Right ventricle myocardium superior (tissue), 1 donor: Measurements from ENCODE around the gene LRIG1. TPM values are rescaled to one million over a fixed set of nuclear protein-coding genes. Genes with fewer than 3 reads are reported as not detected.
A peak's percentile ranks its signal among the peaks of the same experiment; 100 is the strongest.

Source experiments
- ATAC-seq: fragments of 200-7000 bp; cut with Tn5 transposase; one replicate; pipeline ENCODE4 v1.9.1; 2020; ENCODE audit warnings: mild to moderate bottlenecking; ENCODE audit not compliant: poor library complexity
- DNase-seq: peaks from one replicate; pipeline ENCODE4 v3.0.0-alpha.2; 2020
- intact Hi-C: fragments of 100-400 bp; cut with DNase I; formaldehyde crosslinking; loops from one replicate; pipeline ENCODE4 v1.11.2; 2022
- long read RNA-seq: library from polyadenylated mRNA; unstranded; transcript quantifications from one replicate; pipeline ENCODE4 v2.0.0, GENCODE V29; 2021
- total RNA-seq: library from RNA; stranded (reverse); fragmentation: NEBNext Ultra II Directional; extraction: Animal tissue kit (Norgen Biotek cat#: 25700); gene quantifications from one replicate; pipeline ENCODE4 v1.2.1, GENCODE V29; 2021
- donor health status: DM: no; HTN: yes; CAD: no; lungs with severe emphysema.

LRIG1 gene, protein sequence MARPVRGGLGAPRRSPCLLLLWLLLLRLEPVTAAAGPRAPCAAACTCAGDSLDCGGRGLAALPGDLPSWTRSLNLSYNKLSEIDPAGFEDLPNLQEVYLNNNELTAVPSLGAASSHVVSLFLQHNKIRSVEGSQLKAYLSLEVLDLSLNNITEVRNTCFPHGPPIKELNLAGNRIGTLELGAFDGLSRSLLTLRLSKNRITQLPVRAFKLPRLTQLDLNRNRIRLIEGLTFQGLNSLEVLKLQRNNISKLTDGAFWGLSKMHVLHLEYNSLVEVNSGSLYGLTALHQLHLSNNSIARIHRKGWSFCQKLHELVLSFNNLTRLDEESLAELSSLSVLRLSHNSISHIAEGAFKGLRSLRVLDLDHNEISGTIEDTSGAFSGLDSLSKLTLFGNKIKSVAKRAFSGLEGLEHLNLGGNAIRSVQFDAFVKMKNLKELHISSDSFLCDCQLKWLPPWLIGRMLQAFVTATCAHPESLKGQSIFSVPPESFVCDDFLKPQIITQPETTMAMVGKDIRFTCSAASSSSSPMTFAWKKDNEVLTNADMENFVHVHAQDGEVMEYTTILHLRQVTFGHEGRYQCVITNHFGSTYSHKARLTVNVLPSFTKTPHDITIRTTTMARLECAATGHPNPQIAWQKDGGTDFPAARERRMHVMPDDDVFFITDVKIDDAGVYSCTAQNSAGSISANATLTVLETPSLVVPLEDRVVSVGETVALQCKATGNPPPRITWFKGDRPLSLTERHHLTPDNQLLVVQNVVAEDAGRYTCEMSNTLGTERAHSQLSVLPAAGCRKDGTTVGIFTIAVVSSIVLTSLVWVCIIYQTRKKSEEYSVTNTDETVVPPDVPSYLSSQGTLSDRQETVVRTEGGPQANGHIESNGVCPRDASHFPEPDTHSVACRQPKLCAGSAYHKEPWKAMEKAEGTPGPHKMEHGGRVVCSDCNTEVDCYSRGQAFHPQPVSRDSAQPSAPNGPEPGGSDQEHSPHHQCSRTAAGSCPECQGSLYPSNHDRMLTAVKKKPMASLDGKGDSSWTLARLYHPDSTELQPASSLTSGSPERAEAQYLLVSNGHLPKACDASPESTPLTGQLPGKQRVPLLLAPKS
- total RNA-seq = 93.9 TPM
- long read RNA-seq, full-length matches to known transcripts = 100 of 280 reads
- long read RNA-seq, partial matches to known transcripts = 140 of 280 reads
- long read RNA-seq, other reads (novel, unspliced or antisense) = 40 of 280 reads

DNA sequence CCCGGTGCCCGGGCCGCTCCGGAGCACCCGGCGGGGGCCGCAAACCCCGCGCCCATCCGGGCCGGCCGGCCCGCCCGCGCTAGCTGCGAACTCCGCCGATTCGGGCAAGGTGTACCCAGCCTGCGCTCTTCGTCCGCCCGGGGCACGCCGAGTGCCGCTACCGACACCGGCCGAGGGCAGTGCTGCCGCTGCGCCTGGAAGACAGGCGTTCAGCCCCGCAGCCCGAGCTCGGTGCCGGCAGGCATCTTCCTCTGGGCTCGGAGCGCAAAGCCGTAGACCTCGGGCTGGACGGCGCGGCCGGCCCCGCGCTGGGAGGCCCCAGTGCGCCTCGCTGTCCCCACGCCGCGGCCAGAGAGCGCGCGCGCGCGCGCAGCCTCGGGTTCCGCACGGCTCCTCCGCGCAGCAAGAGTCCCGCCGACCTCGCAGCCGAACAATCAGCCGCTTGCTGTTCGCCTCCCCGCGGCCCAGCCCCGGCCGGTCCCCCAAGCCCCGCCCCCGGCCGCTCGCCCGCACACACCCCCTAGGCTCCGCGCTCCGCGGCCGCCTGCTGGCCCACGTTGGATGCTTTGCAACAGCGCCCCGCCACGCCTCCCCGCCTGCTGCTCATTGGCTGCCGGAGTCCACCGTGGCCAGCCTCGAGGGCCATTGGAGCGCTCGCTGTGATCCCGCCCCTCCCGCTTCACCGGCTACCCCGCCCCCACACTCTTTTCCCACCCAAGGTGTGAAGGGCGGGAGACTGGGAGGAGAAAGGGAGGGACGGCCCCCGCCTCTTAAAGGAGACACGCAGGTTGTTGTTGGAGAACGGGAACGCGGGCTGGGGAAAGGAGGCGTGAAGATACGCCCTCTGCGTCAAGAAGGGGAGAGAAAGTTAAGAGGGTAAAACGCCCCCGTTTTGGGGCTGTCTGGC, at the start of gene LRIG1:
LRIG1 (minus strand) TSS at position 447 of the 907 bp plus-strand sequence. CDS start 615 bp downstream, outside the sequence.
- ATAC-seq (peak; percentile 96), DNase-seq (peak; percentile 100)
- intact Hi-C loops = loop anchor here (5.0 kb wide), 1 partner anchor 94 kb away; no protein-coding TSS in a partner anchor

DNA sequence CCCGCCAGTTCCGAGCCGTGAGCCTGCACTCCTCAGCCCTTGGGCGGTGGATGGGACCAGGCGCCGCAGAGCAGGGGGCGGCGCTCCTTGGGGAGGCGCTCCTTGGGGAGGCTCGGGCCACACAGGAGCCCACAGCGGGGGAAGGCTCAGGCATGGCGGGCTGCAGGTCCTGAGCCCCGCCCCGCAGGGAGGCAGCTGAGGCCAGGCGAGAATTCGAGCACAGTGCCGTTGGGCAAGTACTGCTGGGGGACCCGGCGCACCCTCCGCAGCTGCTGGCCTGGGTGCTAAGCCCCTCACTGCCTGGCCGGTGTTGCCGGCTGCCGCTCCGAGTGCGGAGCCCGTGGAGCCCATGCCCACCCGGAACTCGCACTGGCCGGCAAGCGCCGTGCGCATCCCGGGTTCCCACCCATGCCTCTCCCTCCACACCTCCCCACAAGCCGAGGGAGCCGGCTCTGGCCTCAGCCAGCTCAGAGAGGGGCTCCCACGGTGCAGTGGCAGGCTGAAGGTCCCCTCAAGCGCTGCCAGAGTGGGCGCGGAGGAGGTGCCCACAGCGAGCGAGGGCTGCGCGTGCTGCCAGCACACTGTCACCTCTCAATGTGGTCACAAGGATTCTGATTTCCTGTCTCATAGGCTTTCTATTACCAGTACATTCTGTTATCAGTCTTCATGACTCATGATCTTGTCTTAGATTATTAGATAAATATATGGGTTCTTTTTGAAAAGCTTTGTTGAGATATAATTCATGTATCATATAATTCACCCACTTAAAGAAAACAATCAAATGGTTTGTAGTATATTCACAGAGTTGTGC, 44.0 kb upstream of the LRIG1 start:
- intact Hi-C loops = no loop called here
- ATAC-seq (no peak), DNase-seq (no peak)

DNA sequence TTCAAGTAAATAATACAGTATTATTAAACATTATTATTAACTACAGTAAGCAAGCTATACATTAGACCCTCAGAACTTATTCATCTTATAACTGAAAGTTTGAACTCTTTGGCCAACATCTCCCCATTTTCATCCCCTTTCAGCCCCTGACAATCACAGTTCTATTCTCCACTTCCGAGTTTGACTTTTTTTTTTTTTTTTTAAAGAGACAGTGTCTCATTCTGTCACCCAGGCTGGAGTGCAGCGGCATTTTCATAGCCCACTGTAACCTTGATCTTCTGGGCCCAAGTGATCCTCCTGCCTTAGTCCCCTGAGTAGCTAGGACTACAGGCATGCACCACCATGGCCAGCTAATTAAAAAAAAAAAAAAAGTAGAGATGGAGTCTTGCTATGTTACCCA, 41.3 kb upstream of the LRIG1 start:
- ATAC-seq = no peak
- intact Hi-C loops = no loop called here
- no peak for DNase-seq

DNA sequence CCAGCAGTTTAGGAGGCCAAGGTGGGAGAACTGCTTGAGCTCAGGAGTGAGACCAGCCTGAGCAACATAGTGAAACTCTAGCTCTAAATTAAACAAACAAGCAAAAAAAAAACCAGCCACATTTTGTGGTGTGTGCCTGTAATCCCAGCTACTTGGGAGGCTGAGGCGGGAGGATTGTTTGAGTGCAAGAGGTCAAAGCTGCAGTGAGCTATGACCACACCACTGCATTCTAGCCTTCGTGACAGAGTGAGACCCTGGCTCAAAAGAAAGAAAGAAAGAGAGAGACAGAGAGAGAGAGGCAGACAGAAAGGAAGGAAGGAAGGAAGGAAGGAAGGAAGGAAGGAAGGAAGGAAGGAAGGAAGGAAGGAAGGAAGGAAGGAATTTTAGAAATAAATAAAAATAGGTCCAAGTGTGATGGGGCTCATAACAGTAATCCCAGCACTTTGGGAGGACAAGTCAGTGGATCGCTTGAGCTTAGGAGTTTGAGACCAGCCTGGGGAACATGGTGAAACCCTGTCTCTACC, 38.7 kb upstream of the LRIG1 start:
- intact Hi-C loops = no loop called here
- ATAC-seq = no peak

DNA sequence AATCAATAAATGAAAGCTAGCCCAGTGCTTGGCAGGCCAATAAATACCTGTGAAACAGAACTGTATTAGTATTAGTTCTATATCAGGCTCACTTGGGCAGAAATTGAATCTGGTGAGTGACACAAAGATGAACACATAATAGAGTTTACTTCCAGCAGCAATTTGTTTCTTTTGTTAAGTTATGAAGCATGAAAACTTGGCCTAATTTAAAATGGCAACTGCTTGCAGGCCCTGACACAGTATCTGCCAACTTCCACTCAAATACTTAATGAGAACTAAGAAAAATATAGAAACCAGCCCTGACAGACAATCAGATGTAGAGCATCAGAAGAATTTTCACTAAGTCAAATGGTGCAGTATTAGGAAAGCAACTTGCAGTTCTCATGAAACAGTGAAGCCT, 37.6 kb upstream of the LRIG1 start:
- intact Hi-C loops = no loop called here
- DNase-seq (no peak), ATAC-seq (no peak)

More for the DNA sequence above, 38.7 kb upstream of the LRIG1 start:
- no peak for DNase-seq

DNA sequence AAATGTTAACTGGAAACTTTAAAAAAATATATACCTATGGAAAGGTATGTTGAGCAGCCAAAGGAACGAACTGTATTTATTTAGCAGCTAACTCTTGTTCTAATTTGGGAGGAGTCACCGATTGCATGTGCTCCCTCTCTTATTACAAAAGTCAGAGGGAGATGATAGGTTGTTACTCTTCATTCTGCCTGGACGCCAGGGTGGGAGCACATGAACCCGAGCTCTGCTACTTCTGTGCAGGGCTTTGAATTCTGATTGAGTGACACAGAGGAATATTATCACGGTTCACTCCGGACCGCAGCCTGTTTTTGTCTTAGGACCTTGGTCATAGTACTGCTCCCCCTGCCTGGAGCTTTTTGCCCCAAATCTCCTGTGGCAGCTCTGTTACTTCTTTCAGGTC, 36.9 kb upstream of the LRIG1 start:
- intact Hi-C loops = no loop called here
- no peak for ATAC-seq
- DNase-seq = no peak

DNA sequence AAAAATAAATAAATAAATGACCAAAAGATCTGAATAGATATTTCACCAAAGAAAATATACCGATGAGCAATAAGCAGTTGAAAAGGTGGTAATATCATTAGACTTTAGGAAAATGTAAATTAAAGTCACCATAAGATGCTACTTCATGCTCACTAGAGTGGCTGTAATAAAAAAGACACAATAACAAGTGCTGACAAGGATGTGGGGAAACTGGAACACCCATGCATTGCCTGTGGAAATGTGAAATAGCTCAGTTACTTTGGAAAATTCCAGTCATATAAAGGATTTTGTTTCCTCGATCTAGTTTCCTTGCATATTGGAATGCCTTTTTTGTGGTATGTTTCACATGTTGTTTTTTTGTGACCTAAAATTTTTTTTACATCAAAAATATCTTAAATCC, 36.0 kb upstream of the LRIG1 start:
- ATAC-seq = no peak
- intact Hi-C loops = no loop called here
- no peak for DNase-seq

DNA sequence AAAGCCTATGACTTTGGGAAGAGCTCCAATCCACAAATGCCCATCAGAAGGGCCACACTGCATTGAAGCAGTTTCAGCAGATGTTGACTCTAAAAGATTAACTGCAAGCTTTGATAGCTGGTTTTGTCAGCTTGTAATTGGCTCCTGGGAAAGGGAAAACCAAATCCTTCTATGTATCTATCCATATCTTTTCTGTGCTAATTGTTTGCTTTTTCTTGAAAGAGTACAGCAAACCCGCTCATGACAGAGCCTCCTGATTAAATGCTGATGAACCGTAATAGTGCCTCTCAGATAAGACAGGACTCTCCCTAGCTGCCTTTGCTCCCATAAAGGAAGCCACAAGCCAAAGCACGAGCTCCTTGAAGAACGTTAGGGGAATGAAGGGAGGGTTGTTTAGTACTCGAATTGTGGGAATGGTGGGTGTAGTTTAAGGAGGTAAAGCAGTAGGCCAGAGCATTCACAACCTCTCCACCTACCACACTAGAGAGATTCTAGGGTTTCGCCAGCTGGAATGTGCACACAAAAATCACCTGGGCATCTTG, 33.6 kb upstream of the LRIG1 start:
- intact Hi-C loops = no loop called here
- DNase-seq (no peak), ATAC-seq (no peak)

DNA sequence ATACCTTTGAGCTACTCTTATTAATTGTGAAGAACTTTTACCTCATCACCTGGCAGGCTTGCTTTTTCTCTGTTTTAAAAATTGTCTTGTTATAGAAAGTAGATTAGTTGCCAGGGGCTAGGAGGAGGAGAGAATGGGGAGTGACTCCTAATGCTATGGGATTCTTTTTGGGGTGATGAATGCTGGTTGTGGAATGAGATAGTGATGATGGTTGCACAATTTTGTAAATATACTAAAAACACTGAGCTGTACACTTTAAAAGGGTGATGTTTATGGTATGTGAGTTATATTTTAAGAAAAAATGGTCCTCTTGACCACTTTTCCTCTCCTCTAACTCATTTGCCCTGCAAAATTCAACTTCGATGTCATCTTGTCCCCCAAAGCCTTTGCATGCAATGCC, 31.8 kb upstream of the LRIG1 start:
- no peak for ATAC-seq

DNA sequence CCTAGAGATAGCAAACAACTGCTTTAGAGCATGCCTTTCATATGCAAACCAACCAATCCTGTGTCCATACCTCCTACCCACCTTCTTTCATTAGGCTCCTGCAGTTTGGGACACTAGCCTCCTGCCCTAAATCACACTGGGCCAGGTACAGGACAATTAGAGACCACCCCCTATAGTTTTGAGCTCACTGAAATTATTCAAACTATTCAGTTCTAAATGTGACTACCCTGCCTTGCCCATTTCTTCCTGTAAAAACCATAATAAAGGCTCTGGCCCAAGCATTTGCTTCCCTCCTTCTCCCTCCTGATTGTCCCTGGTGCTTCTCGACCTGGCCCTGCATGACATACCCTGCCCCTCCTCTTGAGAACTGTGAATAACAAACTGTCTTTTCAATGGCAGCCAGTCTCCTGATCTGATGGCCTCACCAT, 31.4 kb upstream of the LRIG1 start:
- no peak for ATAC-seq
- intact Hi-C loops = no loop called here
- DNase-seq = no peak

More for the DNA sequence above, 31.8 kb upstream of the LRIG1 start:
- intact Hi-C loops = no loop called here
- DNase-seq = no peak

DNA sequence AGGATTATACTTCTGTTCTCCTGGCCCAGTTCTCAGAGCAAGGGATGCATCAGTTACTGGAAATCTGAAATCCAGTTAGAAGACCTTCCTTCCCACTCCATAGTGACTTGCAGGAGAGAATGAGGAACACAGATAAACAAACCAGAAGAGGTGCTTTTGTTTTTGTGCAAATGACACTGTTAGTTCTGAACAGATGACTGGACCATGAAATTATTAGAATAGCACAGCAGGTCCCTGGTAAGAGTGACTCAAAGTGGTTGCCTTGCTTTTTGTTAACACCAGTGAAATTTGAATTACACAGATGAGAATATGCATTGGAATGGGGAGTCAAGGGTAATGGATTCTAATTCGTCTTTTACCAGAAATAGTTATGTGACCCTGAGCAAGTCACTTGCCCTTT, 30.4 kb upstream of the LRIG1 start:
- ATAC-seq (no peak), DNase-seq (no peak)
- intact Hi-C loops = no loop called here

DNA sequence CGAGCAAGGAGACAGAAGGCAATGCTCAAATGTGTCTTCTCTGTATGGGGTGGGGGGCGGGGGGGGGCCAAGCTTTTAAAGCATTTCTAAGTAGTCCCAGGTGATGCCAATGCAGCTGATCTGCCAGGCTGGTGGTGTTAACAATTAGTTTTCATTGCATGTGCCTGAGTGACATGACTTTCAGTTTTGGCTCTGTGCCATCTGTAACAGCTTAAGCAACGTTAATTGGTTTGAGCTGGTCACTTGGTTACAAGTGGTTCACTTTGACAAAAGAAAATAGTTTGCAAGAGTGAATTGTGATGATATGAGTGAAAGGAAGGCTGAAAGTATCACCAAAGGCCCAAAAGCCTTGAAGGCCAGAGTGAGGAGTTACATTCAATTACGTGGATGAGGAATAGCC, 26.4 kb upstream of the LRIG1 start:
- DNase-seq = no peak
- no peak for ATAC-seq
- intact Hi-C loops = no loop called here

DNA sequence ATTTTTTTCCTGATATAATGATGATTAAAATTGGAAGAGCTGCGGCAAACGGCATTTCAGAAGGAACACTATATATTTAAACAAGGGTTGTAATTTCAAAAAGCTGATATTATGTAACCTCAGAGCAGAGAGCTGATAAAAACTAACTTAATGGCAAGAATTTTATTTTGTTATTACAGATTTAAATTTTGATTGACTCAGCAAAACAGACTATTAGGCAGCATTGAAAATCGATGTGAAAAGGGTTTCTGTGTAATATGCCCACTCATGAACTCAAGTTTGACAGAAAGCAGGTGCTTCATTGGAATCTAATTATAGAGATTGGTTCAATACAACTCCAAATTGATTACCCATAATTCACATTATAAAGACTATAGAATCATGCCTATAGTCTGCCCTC, 24.9 kb upstream of the LRIG1 start:
- no peak for DNase-seq
- intact Hi-C loops = no loop called here
- ATAC-seq = no peak

DNA sequence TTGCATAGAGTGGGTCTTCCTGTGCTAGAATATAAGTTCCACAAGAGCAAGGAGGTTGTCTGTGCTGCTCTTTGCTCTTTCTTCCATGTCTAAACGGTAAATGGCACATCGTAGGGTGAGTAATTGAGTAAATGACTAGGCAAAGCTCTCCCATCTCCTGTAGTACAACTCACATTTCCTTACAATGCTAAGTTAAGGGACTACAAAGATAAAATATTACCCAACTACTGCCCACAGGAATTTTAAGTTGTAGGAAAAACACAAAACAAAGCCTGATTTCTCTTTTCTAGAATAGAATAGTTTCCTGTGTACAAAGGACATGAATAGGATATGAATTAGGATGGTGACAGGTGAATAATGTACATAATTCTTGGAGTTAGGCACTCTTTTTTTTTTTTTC, 19.9 kb upstream of the LRIG1 start:
- intact Hi-C loops = no loop called here
- DNase-seq (no peak), ATAC-seq (no peak)

DNA sequence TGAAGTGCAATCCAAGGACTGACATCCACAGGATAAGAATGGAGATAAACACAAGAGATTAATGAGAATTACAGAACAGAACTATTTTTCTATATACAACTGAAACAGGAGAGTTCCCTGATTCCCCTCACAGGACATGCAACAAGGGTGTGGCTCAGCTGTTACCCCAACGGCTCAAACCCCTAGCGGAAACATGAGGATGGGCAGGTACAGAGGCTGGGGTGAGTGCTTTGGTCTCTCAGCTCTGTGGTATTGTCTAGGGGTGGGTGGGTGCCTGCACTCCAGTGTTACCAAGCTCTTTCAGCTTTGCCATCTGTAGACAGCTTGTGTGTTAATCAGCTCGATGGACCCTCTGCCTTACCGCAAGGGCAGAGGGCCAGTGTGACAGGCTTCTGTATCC, 17.8 kb upstream of the LRIG1 start:
- DNase-seq = no peak
- intact Hi-C loops = no loop called here
- ATAC-seq = no peak

DNA sequence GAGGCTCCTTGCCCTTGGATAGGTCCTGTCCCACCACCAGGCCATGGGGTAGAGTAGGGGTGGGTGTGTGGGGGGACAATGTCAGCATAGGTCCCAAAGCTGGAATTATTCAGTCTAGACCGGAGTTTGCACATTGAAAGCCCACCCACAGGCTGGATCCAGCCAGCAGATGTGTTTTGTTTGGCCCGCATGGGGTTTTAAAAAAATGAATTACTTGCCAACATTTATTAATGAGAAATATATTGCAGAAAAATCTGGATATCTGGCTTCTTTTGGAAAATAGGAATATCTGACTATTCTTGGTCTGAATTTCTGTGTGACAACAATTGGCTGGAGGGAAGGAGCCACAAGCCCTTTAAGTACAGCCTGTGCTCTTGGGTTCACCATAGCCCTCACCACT, 17.3 kb upstream of the LRIG1 start:
- ATAC-seq (no peak), DNase-seq (no peak)
- intact Hi-C loops = no loop called here

DNA sequence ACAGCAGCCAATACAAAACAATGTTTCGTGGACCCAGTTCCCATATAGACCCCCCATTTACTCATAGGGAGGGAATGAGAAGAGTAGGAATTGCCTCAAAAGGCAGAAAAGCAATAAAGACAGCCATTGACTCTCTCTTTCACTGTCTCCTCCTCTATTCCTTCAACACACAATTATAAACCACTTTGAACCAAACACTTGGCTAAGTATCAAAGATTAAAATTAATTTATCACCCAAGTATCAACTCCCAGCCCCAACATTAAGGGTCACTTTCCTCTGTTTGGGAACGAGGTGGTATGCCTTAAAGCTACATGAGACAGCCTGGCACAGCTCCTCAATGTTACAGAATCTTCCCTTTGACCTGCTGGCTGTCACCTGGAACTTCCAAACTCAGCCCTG, 16.4 kb upstream of the LRIG1 start:
- intact Hi-C loops = no loop called here

More for the DNA sequence above, 16.4 kb upstream of the LRIG1 start:
- DNase-seq = no peak
- ATAC-seq = no peak
